Peyer's patch (tissue), 4 donors: ENCODE measurements around the gene FCER2. TPM values are rescaled to one million over a fixed set of nuclear protein-coding genes. Genes with fewer than 3 reads are reported as not detected.

ENCODE experiments used
- DNase-seq, 3 donors: peaks; one replicate each; pipeline ENCODE4 v3.0.0-alpha.2; 2017 to 2019
- H3K27ac ChIP-seq, 4 donors: fragments of 200-600 bp; sonication (generic); one replicate each; pipeline ENCODE4 v1.5.1; 2016 to 2019
- H3K27me3 ChIP-seq, 2 donors: fragments of 200-600 bp; sonication (generic); one replicate each; pipeline ENCODE4 v1.5.1; 2019
- H3K36me3 ChIP-seq, 3 donors: fragments of 200-600 bp; sonication (generic); one replicate each; pipeline ENCODE4 v1.5.1; 2016 to 2019
- H3K4me1 ChIP-seq, 4 donors: fragments of 200-600 bp; sonication (generic); one replicate each; pipeline ENCODE4 v1.5.1; 2016 to 2019
- H3K4me3 ChIP-seq, 4 donors: fragments of 200-600 bp; sonication (generic); 1 replicate in 3 of 4; 2 replicates in 1 of 4; pipeline ENCODE4 v1.5.1; 2016 to 2019; ENCODE audit warnings: mild to moderate bottlenecking in 1 of 4
- H3K9me3 ChIP-seq, 4 donors: fragments of 200-600 bp; sonication (generic); one replicate each; pipeline ENCODE4 v1.5.1; 2016 to 2019; ENCODE audit warnings: mild to moderate bottlenecking in 1 of 4
- CTCF ChIP-seq, 6 experiments: fragments of 450-650 bp in 4 of 6; fragments of 200-600 bp in 2 of 6; sonication (generic) in 1 of 6; IDR thresholded peaks; one replicate each; pipeline ENCODE4 v1.5.1; 2017 to 2019; ENCODE audit warnings: antibody characterized with exemption in 6 of 6, mild to moderate bottlenecking in 3 of 6, moderate library complexity in 1 of 6
- POLR2A ChIP-seq, 2 donors: fragments of 450-650 bp; IDR thresholded peaks; one replicate each; pipeline ENCODE4 v1.5.1; 2017; ENCODE audit warnings: antibody characterized with exemption in 2 of 2, mild to moderate bottlenecking in 2 of 2, moderate library complexity in 2 of 2
- total RNA-seq, 4 donors: library from RNA; depleted of rRNA; stranded (reverse); fragments of >200 nt; gene quantifications; one replicate each; pipeline ENCODE4 v1.1.0, GENCODE V29; 2016

FCER2 gene
- total RNA-seq, 4 donors from 2014 or later: 2.0 to 10.7 TPM; not detected in 2

DNA sequence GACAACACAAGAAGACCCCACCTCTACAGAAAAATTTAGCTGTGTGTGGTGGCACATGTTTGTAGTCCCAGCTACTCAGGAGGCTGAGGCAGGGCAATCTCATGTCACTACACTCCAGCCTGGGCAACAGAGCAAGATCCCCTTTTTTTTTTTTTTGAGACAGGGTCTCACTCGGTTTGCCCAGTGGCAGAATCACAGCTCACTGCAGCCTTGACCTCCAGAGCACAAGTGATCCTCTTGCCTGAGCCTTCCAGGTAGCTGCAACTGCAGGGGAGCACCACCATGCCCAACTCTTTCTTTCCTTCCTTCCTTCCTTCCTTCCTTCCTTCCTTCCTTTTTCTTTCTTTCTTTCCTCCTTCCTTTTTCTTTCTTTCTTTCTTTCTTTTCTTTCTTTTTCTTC is 34.2 kb upstream of the FCER2 start:
- Histone ChIP-seq H3K27ac (no peak overlapping the region), H3K4me3 (no peak overlapping the region), H3K36me3 (no peaks in the 10 kb centered on the region), H3K9me3 (no peaks in the 10 kb centered on the region), H3K27me3 (no peaks in the 10 kb centered on the region), H3K4me1 (no peaks in the 10 kb centered on the region)
- DNase-seq: peak in 1 of 3 donors; percentile 6
- TF ChIP-seq POLR2A (IDR thresholded peaks at IDR 0.05): no peak
- TF ChIP-seq CTCF (IDR thresholded peaks at IDR 0.05): no peak

DNA sequence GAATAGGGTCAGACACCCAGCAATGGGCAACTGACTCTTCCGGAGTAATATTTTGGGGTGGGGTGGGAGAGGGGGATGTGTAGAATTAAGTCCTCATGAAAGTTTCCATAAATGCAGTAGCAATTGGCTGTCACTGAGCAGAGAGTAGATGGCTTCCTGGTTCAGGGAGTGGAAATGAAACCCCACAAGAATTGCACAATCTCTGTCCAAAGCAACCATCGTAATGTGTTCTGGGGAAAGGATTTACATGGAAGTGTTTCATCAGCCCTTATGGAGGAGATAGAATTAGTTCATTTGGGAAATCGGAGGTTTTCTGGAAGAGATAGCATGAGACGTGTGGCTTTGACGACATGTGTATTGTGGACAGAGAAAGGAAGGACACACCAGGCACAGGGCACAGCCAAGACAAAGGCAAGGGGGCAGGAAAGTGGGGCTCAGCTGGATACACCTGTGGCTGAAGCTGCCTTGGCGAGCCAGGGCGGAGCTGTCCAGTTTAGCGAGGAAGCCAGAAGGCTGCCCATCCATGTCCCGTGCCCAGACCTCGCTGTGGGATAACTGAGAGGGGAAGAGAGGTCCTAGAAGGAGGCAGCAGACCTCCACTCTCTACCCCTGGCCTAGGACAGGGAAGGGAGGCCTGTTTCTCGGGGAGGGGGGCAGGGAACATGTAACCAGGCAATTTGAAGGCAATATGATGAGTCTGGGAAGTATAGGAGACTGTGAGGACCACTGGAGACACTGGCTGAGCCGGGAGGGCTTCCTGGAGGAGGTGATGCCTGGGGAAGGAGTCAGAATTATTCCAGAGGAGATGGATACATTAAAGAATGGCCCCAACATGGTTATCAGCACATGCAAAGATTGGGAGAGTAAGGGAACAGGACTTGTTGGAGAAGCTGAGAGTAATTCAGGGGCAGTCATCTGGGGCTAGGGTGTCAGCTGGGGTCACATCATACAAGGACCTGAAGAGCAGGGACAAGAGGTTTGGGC is 32.6 kb upstream of the FCER2 start:
- peak in 1 of 3 donors; percentile 24 for DNase-seq
- Histone ChIP-seq H3K27me3 (peaks cover 0 to 16% of the 10 kb centered on the region in 2 donors), H3K36me3 (no peaks in the 10 kb centered on the region), H3K4me1 (peaks cover 0 to 11% (median 3%) of the 10 kb centered on the region in 4 donors), H3K9me3 (no peaks in the 10 kb centered on the region), H3K4me3 (no peak overlapping the region), H3K27ac (no peak overlapping the region)
- TF ChIP-seq CTCF (IDR thresholded peaks at IDR 0.05) (no peak), POLR2A (IDR thresholded peaks at IDR 0.05) (no peak)

- Histone ChIP-seq H3K4me1 (peaks cover 0 to 11% (median 3%) of the 10 kb centered on the region in 4 donors), H3K36me3 (no peaks in the 10 kb centered on the region), H3K27me3 (peaks cover 0 to 26% of the 10 kb centered on the region in 2 donors), H3K27ac (no peak overlapping the region), H3K9me3 (no peaks in the 10 kb centered on the region), H3K4me3 (no peak overlapping the region)
- no peak for DNase-seq
- TF ChIP-seq CTCF (IDR thresholded peaks at IDR 0.05) (no peak), POLR2A (IDR thresholded peaks at IDR 0.05) (no peak)
These were observed 31.4 kb upstream of the FCER2 start for GRCh38 chr19:7733376-7733775.

DNA sequence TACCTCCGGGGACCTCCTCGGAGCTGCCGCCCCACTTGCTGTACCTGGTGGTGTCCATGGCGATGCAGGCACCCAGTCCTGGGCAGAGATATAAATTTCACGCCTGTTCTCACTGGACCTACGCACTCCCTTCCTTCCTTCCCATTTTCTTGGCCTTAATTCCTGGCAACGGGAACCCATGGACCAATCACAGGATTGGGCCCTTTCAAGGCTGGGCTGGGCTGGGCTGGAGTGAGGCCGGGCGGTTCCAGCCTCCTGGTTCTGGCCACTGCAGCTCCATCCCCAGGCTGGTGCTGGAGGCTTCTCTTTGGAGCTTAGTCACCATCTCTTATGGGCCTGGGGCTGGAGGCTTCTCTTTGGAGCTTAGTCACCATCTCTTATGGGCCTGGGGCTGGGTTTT is 30.1 kb upstream of the FCER2 start, which contains the start of gene CLEC4G:
Gene CLEC4G, minus strand, starts transcription at position 66 of the 400 bp plus-strand sequence. Its CDS starts 8 bp downstream, at position 58.
- Histone ChIP-seq H3K4me3 (no peak within 1 kb of the TSS), H3K9me3 (no peaks in the 10 kb centered on the region), H3K27me3 (peaks cover 0 to 27% of the 10 kb centered on the region in 2 donors), H3K36me3 (no peaks in the 10 kb centered on the region), H3K4me1 (peaks cover 0 to 11% (median 3%) of the 10 kb centered on the region in 4 donors), H3K27ac (no peak within 1 kb of the TSS)
- TF ChIP-seq CTCF (IDR thresholded peaks at IDR 0.05): no peak
- TF ChIP-seq POLR2A (IDR thresholded peaks at IDR 0.05): no peak
- DNase-seq: no peak

- H3K9me3 ChIP-seq: no peaks in the 10 kb centered on the region
- peaks cover 0 to 27% of the 10 kb centered on the region in 2 donors for H3K27me3 ChIP-seq
- no peak overlapping the region for H3K4me3 ChIP-seq
- TF ChIP-seq CTCF (IDR thresholded peaks at IDR 0.05) (no peak), POLR2A (IDR thresholded peaks at IDR 0.05) (no peak)
- DNase-seq: no peak
- H3K4me1 ChIP-seq: peaks cover 0 to 11% (median 3%) of the 10 kb centered on the region in 4 donors
- H3K36me3 ChIP-seq: no peaks in the 10 kb centered on the region
- no peak overlapping the region for H3K27ac ChIP-seq
These were observed 29.7 kb upstream of the FCER2 start for GRCh38 chr19:7731615-7732014.
